ENCODE data around the gene ADIG.
"Not testable (repeated sequence)": the region's sequence is repeated elsewhere in the genome, so short reads cannot be mapped to it uniquely, and the experiment has no call there.

ADIG gene

GRCh38 chr20:38573413-38573812, 7.6 kb upstream of the ADIG start:
- no peak for DNase-seq

- DNase-seq = no peak
Observed at GRCh38 chr20:38579219-38579910, 1.6 kb upstream of the ADIG start.

- DNase-seq = no peak
Observed at GRCh38 chr20:38579921-38580320, 1.1 kb upstream of the ADIG start.

GRCh38 chr20:38581830-38582358, 897 bp downstream of the ADIG start:
- no peak for DNase-seq

GRCh38 chr20:38583306-38583705, 2.3 kb downstream of the ADIG start:
- DNase-seq = no peak

GRCh38 chr20:38584099-38584763, 3.2 kb downstream of the ADIG start:
- no peak for DNase-seq

- DNase-seq = no peak
Observed at GRCh38 chr20:38585404-38586180, 4.6 kb downstream of the ADIG start.

- no peak for DNase-seq
Observed at GRCh38 chr20:38586181-38586525, 5.2 kb downstream of the ADIG start.

- DNase-seq = no peak
Observed at GRCh38 chr20:38588303-38588702, 7.3 kb downstream of the ADIG start.

GRCh38 chr20:38589351-38589750, 8.4 kb downstream of the ADIG start:
- DNase-seq = no peak

GRCh38 chr20:38589967-38590675, 9.1 kb downstream of the ADIG start:
- DNase-seq = no peak

- no peak for DNase-seq
Observed at GRCh38 chr20:38590676-38591473, 9.9 kb downstream of the ADIG start.

- DNase-seq = no peak
Observed at GRCh38 chr20:38591474-38592410, 10.7 kb downstream of the ADIG start.

- not testable (repeated sequence) for DNase-seq
Observed at GRCh38 chr20:38592411-38592790, 11.4 kb downstream of the ADIG start.

- not testable (repeated sequence) for DNase-seq
Observed at GRCh38 chr20:38594281-38594680, 13.3 kb downstream of the ADIG start.

GRCh38 chr20:38595886-38596285, 14.9 kb downstream of the ADIG start:
- DNase-seq = not testable (repeated sequence)

- DNase-seq = no peak
Observed at GRCh38 chr20:38599410-38599882, 18.4 kb downstream of the ADIG start.

- DNase-seq = no peak
Observed at GRCh38 chr20:38600057-38600456, 19.1 kb downstream of the ADIG start.

GRCh38 chr20:38601216-38602184, 20.5 kb downstream of the ADIG start, which contains the start of gene ARHGAP40:
Gene ARHGAP40 (plus strand): TSS chr20:38601809.
- DNase-seq = no peak

- DNase-seq = no peak
Observed at GRCh38 chr20:38602185-38602581, 21.2 kb downstream of the ADIG start.

Data from HCEC 1CT (cell line).